HEK293 (cell line): ENCODE measurements around the gene RALGAPA2.

ENCODE experiments used
- CTCF ChIA-PET: fragments of 350-600 bp; formaldehyde crosslinking; extraction: SDS; loops from one replicate; lab custom pipeline; 2021; ENCODE audit warnings: antibody characterized with exemption; lab: Yijun Ruan, JAX
- POLR2A ChIA-PET: fragments of 300-600 bp; formaldehyde crosslinking; extraction: SDS; loops from one replicate; lab custom pipeline; 2020; ENCODE audit warnings: antibody characterized with exemption, inconsistent platforms; lab: Yijun Ruan, JAX
- H3K27ac ChIP-seq: fragments of 200-500 bp; sonication (Bioruptor generic); 2 replicates; pipeline ENCODE4 v1.5.1; 2014; ENCODE audit warnings: low read depth, low read length, control low read depth, inconsistent platforms; ENCODE audit errors: extremely low read depth
- H3K36me3 ChIP-seq, 2 experiments: fragments of 200-500 bp in 1 of 2; sonication (Bioruptor generic) in 1 of 2; 1 replicate in 1 of 2; 2 replicates in 1 of 2; pipeline ENCODE4 v1.5.1; 2014 to 2017; ENCODE audit warnings: inconsistent platforms in 2 of 2, low read length in 2 of 2; ENCODE audit not compliant: control insufficient read depth in 2 of 2, insufficient read depth in 1 of 2
- H3K4me1 ChIP-seq: fragments of 200-500 bp; sonication (Bioruptor generic); 2 replicates; pipeline ENCODE4 v1.5.1; 2014; ENCODE audit warnings: mild to moderate bottlenecking, low read length, inconsistent platforms; ENCODE audit not compliant: control insufficient read depth, insufficient read depth
- H3K4me3 ChIP-seq: 2 replicates; pipeline ENCODE4 v1.5.1; 2011; ENCODE audit warnings: low read depth, mild to moderate bottlenecking, control low read depth, low read length, moderate library complexity
- H3K9me3 ChIP-seq: fragments of 200-500 bp; sonication (Bioruptor generic); 2 replicates; pipeline ENCODE4 v1.5.1; 2014; ENCODE audit warnings: low read depth, low read length, inconsistent platforms; ENCODE audit not compliant: control insufficient read depth, insufficient read depth
- TCF7L2 ChIP-seq: IDR thresholded peaks from 2 replicates; pipeline ENCODE4 v1.6.1; 2011; ENCODE audit warnings: low read depth, mild to moderate bottlenecking, inconsistent platforms, low read length, moderate library complexity, borderline replicate concordance
- ZBTB20 ChIP-seq: fragments of 450-650 bp; formaldehyde crosslinking; IDR thresholded peaks from 2 replicates; pipeline ENCODE4 v1.5.1; 2016; ENCODE audit warnings: missing biosample characterization, missing genetic modification characterization
- ZFHX2 ChIP-seq: fragments of 450-650 bp; formaldehyde crosslinking; conservative IDR thresholded peaks from 2 replicates; pipeline ENCODE4 v1.5.1; 2016; ENCODE audit warnings: missing biosample characterization, missing genetic modification characterization
- ZIC2 ChIP-seq: fragments of 450-650 bp; formaldehyde crosslinking; IDR thresholded peaks from 2 replicates; pipeline ENCODE4 v1.5.1; 2016; ENCODE audit warnings: missing biosample characterization, missing genetic modification characterization
- ZNF211 ChIP-seq: fragments of 450-650 bp; formaldehyde crosslinking; IDR thresholded peaks from 2 replicates; pipeline ENCODE4 v1.5.1; 2016; ENCODE audit warnings: low read depth, missing biosample characterization, missing genetic modification characterization
- ZNF302 ChIP-seq: fragments of 450-650 bp; formaldehyde crosslinking; IDR thresholded peaks from 2 replicates; pipeline ENCODE4 v1.5.1; 2016; ENCODE audit warnings: missing biosample characterization, missing genetic modification characterization, low read depth
- ZNF426 ChIP-seq: fragments of 450-650 bp; formaldehyde crosslinking; IDR thresholded peaks from 2 replicates; pipeline ENCODE4 v1.5.1; 2017; ENCODE audit warnings: missing biosample characterization, missing genetic modification characterization, mild to moderate bottlenecking, inconsistent platforms, moderate library complexity
- ZNF501 ChIP-seq: fragments of 450-650 bp; formaldehyde crosslinking; IDR thresholded peaks from 2 replicates; pipeline ENCODE4 v1.5.1; 2016; ENCODE audit warnings: missing biosample characterization, missing genetic modification characterization
- ZNF544 ChIP-seq: fragments of 450-650 bp; formaldehyde crosslinking; IDR thresholded peaks from 2 replicates; pipeline ENCODE4 v1.5.0; 2017; ENCODE audit warnings: missing biosample characterization, missing genetic modification characterization
- ZNF629 ChIP-seq: fragments of 450-650 bp; formaldehyde crosslinking; IDR thresholded peaks from 2 replicates; pipeline ENCODE4 v1.5.1; 2017; ENCODE audit warnings: missing biosample characterization, missing genetic modification characterization
- ZNF677 ChIP-seq: fragments of 450-650 bp; IDR thresholded peaks from 2 replicates; pipeline ENCODE4 v1.5.0; 2018; ENCODE audit warnings: missing biosample characterization, mild to moderate bottlenecking, missing genetic modification characterization, moderate library complexity
- ZNF768 ChIP-seq: fragments of 450-650 bp; formaldehyde crosslinking; IDR thresholded peaks from 2 replicates; pipeline ENCODE4 v1.5.1; 2018; ENCODE audit warnings: missing biosample characterization, mild to moderate bottlenecking, missing genetic modification characterization
- ZSCAN30 ChIP-seq: fragments of 450-650 bp; IDR thresholded peaks from 2 replicates; pipeline ENCODE4 v1.5.1; 2018; ENCODE audit warnings: missing biosample characterization, mild to moderate bottlenecking, missing genetic modification characterization, moderate library complexity
- TF ChIP-seq, protein P1 (sequence below): fragments of 450-650 bp; formaldehyde crosslinking; IDR thresholded peaks from 2 replicates; pipeline ENCODE4 v1.5.1; 2016; ENCODE audit warnings: missing biosample characterization, missing genetic modification characterization
- TF ChIP-seq, protein P2 (sequence below): fragments of 450-650 bp; formaldehyde crosslinking; IDR thresholded peaks from 2 replicates; pipeline ENCODE4 v1.5.1; 2016; ENCODE audit warnings: missing biosample characterization, missing genetic modification characterization
- TF ChIP-seq, protein P3 (sequence below): fragments of 450-650 bp; formaldehyde crosslinking; IDR thresholded peaks from 2 replicates; pipeline ENCODE4 v1.5.1; 2017; ENCODE audit warnings: missing biosample characterization, missing genetic modification characterization
- TF ChIP-seq, protein P4 (sequence below): IDR thresholded peaks from 2 replicates; pipeline ENCODE4 v1.6.1; 2011; ENCODE audit warnings: mild to moderate bottlenecking, low read depth, low read length, borderline replicate concordance
- TF ChIP-seq, protein P5 (sequence below): fragments of 450-650 bp; formaldehyde crosslinking; IDR thresholded peaks from 2 replicates; pipeline ENCODE4 v1.5.1; 2016; ENCODE audit warnings: missing biosample characterization, missing genetic modification characterization
- TF ChIP-seq, protein P6 (sequence below): fragments of 450-650 bp; formaldehyde crosslinking; IDR thresholded peaks from 2 replicates; pipeline ENCODE4 v1.5.1; 2016; ENCODE audit warnings: missing biosample characterization, missing genetic modification characterization

The RALGAPA2 gene

DNA sequence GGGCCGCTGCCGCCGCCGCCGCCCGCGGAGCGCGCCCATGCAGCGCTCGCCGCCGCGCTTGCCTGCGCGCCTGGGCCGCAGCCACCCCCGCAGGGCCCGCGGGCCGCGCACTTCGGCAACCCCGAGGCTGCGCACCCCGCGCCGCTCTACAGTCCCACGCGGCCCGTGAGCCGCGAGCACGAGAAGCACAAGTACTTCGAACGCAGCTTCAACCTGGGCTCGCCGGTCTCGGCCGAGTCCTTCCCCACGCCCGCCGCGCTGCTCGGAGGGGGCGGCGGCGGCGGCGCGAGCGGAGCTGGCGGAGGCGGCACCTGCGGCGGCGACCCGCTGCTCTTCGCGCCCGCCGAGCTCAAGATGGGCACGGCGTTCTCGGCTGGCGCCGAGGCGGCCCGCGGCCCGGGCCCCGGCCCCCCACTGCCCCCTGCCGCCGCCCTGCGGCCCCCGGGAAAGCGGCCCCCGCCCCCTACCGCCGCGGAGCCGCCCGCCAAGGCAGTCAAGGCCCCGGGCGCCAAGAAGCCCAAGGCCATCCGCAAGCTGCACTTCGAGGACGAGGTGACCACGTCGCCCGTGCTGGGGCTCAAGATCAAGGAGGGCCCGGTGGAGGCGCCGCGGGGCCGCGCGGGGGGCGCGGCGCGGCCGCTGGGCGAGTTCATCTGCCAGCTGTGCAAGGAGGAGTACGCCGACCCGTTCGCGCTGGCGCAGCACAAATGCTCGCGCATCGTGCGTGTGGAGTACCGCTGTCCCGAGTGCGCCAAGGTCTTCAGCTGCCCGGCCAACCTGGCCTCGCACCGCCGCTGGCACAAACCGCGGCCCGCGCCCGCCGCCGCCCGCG is 343.8 kb downstream of the RALGAPA2 start:
- Histone ChIP-seq H3K27ac (peak overlapping the region; percentile 82; the same call in 1 of the 2 replicates), H3K4me3 (peak overlapping the region; percentile 43), H3K4me1 (peaks cover 7% of the 10 kb centered on the region; the same call in 1 of the 2 replicates), H3K9me3 (no peaks in the 10 kb centered on the region), H3K36me3 (no peaks in the 10 kb centered on the region)
- POLR2A ChIA-PET = no interaction called here
- CTCF ChIA-PET = interaction anchor here (0.7 kb wide), 1 partner anchor 1202 kb away, joined by 3 read pairs; no protein-coding TSS in a partner anchor
- TF ChIP-seq, protein P1, sequence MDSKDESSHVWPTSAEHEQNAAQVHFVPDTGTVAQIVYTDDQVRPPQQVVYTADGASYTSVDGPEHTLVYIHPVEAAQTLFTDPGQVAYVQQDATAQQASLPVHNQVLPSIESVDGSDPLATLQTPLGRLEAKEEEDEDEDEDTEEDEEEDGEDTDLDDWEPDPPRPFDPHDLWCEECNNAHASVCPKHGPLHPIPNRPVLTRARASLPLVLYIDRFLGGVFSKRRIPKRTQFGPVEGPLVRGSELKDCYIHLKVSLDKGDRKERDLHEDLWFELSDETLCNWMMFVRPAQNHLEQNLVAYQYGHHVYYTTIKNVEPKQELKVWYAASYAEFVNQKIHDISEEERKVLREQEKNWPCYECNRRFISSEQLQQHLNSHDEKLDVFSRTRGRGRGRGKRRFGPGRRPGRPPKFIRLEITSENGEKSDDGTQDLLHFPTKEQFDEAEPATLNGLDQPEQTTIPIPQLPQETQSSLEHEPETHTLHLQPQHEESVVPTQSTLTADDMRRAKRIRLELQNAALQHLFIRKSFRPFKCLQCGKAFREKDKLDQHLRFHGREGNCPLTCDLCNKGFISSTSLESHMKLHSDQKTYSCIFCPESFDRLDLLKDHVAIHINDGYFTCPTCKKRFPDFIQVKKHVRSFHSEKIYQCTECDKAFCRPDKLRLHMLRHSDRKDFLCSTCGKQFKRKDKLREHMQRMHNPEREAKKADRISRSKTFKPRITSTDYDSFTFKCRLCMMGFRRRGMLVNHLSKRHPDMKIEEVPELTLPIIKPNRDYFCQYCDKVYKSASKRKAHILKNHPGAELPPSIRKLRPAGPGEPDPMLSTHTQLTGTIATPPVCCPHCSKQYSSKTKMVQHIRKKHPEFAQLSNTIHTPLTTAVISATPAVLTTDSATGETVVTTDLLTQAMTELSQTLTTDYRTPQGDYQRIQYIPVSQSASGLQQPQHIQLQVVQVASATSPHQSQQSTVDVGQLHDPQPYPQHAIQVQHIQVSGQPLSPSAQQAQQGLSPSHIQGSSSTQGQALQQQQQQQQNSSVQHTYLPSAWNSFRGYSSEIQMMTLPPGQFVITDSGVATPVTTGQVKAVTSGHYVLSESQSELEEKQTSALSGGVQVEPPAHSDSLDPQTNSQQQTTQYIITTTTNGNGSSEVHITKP (tag by site-specific recombination) = peak; percentile 19; the same call in 1 of the 2 replicates
- TF ChIP-seq ZNF677 (tag by site-specific recombination) = 0 out of 2 replicates have a peak, but pooled peaks have one; percentile 9
- TF ChIP-seq ZNF768 = no peak
- peak; percentile 9; the same call in 1 of the 2 replicates for TF ChIP-seq ZSCAN30 (tag by site-specific recombination)
- TF ChIP-seq ZFHX2 (tag by site-specific recombination) = peak; percentile 39; the same call in 1 of the 2 replicates

DNA sequence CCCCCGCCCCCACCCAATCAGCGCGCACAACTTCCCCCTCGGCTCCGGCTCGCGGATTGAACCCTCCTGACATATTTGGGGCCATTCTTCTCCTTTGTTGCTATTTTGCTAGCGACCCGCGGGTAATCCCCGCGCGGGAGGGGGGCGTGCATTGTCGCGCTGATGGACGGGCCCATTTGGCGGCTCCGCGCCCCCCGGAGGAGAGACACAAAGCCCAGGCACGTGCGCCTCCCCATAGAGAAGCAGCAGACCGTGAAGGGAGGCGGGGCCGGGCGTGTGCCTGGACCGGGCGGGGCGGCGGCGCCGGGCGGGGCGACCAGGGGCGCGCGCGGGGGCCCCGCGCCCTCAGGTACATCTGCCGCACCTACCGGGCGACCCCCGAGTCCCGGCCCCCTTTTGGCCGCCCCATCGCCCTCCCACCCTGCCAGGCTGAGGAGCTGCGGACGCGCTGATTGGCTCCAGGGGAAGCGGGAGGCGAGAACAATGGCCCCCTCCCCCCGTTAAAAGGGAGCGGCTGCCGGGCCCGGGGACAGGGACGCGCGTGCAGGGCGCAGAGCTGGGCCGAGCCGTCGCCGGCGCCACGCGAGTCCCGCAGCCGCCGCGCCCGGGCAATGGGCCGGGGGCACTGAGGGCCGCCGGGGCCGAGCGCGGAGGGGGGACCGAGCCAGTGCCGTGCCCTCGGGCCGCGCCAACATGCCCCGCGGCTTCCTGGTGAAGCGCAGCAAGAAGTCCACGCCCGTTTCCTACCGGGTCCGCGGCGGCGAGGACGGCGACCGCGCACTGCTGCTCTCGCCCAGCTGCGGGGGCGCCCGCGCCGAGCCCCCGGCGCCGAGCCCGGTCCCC is 344.6 kb downstream of the RALGAPA2 start, which contains the start of gene INSM1:
Gene INSM1, plus strand, starts transcription at position 530 of the 843 bp plus-strand sequence. Its CDS starts 164 bp downstream, at position 694.
- POLR2A ChIA-PET = no interaction called here
- peak; percentile 85 for TF ChIP-seq ZIC2 (tag by site-specific recombination)
- TF ChIP-seq, protein P2, sequence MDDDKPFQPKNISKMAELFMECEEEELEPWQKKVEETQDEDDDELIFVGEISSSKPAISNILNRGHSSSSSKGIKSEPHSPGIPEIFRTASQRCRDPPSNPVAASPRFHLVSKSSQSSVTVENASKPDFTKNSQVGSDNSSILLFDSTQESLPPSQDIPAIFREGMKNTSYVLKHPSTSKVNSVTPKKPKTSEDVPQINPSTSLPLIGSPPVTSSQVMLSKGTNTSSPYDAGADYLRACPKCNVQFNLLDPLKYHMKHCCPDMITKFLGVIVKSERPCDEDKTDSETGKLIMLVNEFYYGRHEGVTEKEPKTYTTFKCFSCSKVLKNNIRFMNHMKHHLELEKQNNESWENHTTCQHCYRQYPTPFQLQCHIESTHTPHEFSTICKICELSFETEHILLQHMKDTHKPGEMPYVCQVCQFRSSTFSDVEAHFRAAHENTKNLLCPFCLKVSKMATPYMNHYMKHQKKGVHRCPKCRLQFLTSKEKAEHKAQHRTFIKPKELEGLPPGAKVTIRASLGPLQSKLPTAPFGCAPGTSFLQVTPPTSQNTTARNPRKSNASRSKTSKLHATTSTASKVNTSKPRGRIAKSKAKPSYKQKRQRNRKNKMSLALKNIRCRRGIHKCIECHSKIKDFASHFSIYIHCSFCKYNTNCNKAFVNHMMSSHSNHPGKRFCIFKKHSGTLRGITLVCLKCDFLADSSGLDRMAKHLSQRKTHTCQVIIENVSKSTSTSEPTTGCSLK = no peak
- TF ChIP-seq ZNF211 (tag by site-specific recombination) = no peak
- TF ChIP-seq, protein P3, sequence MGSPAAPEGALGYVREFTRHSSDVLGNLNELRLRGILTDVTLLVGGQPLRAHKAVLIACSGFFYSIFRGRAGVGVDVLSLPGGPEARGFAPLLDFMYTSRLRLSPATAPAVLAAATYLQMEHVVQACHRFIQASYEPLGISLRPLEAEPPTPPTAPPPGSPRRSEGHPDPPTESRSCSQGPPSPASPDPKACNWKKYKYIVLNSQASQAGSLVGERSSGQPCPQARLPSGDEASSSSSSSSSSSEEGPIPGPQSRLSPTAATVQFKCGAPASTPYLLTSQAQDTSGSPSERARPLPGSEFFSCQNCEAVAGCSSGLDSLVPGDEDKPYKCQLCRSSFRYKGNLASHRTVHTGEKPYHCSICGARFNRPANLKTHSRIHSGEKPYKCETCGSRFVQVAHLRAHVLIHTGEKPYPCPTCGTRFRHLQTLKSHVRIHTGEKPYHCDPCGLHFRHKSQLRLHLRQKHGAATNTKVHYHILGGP (tag by site-specific recombination) = no peak
- TF ChIP-seq ZBTB20 = peak; percentile 89
- 0 out of 2 replicates have a peak, but pooled peaks have one; percentile 20 for TF ChIP-seq ZNF629 (tag by site-specific recombination)
- TF ChIP-seq ZNF544 = no peak
- no peak for TF ChIP-seq ZNF501 (tag by site-specific recombination)
- no peak for TF ChIP-seq ZNF302 (tag by site-specific recombination)
- TF ChIP-seq, protein P4, sequence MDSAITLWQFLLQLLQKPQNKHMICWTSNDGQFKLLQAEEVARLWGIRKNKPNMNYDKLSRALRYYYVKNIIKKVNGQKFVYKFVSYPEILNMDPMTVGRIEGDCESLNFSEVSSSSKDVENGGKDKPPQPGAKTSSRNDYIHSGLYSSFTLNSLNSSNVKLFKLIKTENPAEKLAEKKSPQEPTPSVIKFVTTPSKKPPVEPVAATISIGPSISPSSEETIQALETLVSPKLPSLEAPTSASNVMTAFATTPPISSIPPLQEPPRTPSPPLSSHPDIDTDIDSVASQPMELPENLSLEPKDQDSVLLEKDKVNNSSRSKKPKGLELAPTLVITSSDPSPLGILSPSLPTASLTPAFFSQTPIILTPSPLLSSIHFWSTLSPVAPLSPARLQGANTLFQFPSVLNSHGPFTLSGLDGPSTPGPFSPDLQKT = no peak
- TF ChIP-seq, protein P5, sequence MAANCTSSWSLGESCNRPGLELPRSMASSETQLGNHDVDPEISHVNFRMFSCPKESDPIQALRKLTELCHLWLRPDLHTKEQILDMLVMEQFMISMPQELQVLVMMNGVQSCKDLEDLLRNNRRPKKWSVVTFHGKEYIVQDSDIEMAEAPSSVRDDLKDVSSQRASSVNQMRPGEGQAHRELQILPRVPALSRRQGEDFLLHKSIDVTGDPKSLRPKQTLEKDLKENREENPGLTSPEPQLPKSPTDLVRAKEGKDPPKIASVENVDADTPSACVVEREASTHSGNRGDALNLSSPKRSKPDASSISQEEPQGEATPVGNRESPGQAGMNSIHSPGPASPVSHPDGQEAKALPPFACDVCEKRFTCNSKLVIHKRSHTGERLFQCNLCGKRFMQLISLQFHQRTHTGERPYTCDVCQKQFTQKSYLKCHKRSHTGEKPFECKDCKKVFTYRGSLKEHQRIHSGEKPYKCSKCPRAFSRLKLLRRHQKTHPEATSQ (tag by site-specific recombination) = no peak
- no peak for TF ChIP-seq ZNF426
- TF ChIP-seq, protein P6, sequence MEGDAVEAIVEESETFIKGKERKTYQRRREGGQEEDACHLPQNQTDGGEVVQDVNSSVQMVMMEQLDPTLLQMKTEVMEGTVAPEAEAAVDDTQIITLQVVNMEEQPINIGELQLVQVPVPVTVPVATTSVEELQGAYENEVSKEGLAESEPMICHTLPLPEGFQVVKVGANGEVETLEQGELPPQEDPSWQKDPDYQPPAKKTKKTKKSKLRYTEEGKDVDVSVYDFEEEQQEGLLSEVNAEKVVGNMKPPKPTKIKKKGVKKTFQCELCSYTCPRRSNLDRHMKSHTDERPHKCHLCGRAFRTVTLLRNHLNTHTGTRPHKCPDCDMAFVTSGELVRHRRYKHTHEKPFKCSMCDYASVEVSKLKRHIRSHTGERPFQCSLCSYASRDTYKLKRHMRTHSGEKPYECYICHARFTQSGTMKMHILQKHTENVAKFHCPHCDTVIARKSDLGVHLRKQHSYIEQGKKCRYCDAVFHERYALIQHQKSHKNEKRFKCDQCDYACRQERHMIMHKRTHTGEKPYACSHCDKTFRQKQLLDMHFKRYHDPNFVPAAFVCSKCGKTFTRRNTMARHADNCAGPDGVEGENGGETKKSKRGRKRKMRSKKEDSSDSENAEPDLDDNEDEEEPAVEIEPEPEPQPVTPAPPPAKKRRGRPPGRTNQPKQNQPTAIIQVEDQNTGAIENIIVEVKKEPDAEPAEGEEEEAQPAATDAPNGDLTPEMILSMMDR (tag by site-specific recombination) = no peak
- peak; percentile 29; the same call in 1 of the 2 replicates for TF ChIP-seq TCF7L2

More for the DNA sequence above, 344.6 kb downstream of the RALGAPA2 start, which contains the start of gene INSM1:
- Histone ChIP-seq H3K36me3 (no peaks in the 10 kb centered on the region), H3K27ac (peak within 1 kb of the TSS; percentile 82; the same call in 1 of the 2 replicates), H3K9me3 (no peaks in the 10 kb centered on the region), H3K4me1 (peaks cover 8% of the 10 kb centered on the region; the same call in 1 of the 2 replicates), H3K4me3 (peak within 1 kb of the TSS; percentile 43)
- CTCF ChIA-PET = no interaction called here
